ENCODE data around the gene KLHL14. TPM values are rescaled to one million over a fixed set of nuclear protein-coding genes. Genes with fewer than 3 reads are reported as not detected.

Gene KLHL14
- total and polyA plus RNA-seq, 2 of the 13 experiments (the other 11 are each of a cell fraction or from before 2014, with no cell fraction given) = 16.0 to 41.8 TPM

GRCh38 chr18:32802591-32803451 lies 30.0 kb upstream of the KLHL14 start (continued):
- TF ChIP-seq DZIP1 (CRISPR knock-in tag; IDR thresholded peaks at IDR 0.05) (no peak), GTF3A (CRISPR knock-in tag; conservative IDR thresholded peaks at IDR 0.05) (no peak), KAT8 (CRISPR knock-in tag; IDR thresholded peaks at IDR 0.05) (no peak), HOXA5 (CRISPR knock-in tag; IDR thresholded peaks at IDR 0.05) (no peak), ZBTB1 (CRISPR knock-in tag; IDR thresholded peaks at IDR 0.05; ENCODE audit: borderline replicate concordance) (no peak), HMGXB4 (CRISPR knock-in tag; IDR thresholded peaks at IDR 0.05; ENCODE audit: borderline replicate concordance in 1 of 2, low read depth in 1 of 2) (peak in 1 of 2 experiments; percentile 29; a peak in 1 of 4 replicates), ZBTB38 (CRISPR knock-in tag; IDR thresholded peaks at IDR 0.05) (peak; percentile 39; the same call in 1 of the 2 replicates), ARID2 (CRISPR knock-in tag; IDR thresholded peaks at IDR 0.05; ENCODE audit: borderline replicate concordance) (no peak), RFXAP (CRISPR knock-in tag; IDR thresholded peaks at IDR 0.05; ENCODE audit: borderline replicate concordance) (no peak), FOSL2 (CRISPR knock-in tag; IDR thresholded peaks at IDR 0.05) (peak; percentile 55), CENPT (CRISPR knock-in tag; IDR thresholded peaks at IDR 0.05; ENCODE audit: low read depth) (no peak)

All from HepG2 (cell line).